GM12874 (cell line): ENCODE results near the gene ERG28.

Experiments
- TF ChIP-seq, protein P1 (sequence below): IDR thresholded peaks from 2 replicates; pipeline ENCODE4 v1.5.1; 2011; ENCODE audit warnings: low read depth, mild to moderate bottlenecking, control low read depth, low read length, moderate library complexity; ENCODE audit not compliant: insufficient read depth

Gene ERG28, protein sequence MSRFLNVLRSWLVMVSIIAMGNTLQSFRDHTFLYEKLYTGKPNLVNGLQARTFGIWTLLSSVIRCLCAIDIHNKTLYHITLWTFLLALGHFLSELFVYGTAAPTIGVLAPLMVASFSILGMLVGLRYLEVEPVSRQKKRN

DNA sequence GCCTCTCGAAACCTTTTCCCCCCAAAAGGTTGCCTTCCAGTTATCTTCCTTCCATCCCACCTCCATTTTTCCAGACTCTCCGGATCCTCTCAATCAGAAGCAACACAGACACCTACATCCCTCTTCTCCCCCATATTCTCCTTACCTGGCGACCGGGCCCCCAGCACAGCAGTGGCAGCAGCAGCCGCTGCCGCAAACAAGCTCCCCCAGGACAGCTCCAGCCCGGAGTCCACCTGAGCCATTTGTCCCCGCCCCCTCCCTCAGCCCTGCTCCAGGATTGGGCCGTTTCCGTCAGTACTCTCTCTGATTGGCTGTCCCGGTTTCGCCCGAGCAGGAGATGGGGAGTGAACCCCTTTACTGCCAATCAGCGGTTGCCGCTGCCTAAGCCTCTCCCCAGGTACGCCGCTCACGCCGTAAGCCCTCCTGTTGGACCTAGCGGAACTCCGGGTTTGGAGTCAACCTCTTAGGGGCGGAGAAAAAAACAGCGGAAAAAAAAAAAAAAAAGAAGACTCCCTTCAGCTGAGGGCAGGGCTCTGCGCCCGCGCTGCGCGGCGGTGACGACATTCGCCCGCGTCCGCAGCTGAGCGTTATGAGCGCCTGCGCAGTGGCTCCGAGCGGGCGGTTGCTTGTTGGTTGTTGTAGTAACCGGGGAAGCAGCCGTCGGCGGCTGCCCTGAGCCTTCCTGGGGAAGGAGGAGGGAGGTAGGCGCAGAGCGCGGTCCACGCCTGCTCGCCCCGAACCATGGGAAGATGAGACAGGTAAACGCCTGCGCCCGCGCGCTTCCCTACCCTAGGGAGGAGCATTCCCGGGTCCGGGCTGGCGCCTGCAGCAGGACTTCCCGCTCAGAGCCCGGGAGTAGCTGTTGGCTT is at the start of gene ERG28, which contains the start of gene TTLL5:
TSS of gene ERG28 (minus strand) at position 247 of the 869 bp plus-strand sequence. CDS start 3,374 bp downstream, outside the sequence.
TSS of gene TTLL5 (plus strand) at position 617 of the 869 bp plus-strand sequence. CDS start 1,904 bp downstream, outside the sequence.
- TF ChIP-seq, protein P1, sequence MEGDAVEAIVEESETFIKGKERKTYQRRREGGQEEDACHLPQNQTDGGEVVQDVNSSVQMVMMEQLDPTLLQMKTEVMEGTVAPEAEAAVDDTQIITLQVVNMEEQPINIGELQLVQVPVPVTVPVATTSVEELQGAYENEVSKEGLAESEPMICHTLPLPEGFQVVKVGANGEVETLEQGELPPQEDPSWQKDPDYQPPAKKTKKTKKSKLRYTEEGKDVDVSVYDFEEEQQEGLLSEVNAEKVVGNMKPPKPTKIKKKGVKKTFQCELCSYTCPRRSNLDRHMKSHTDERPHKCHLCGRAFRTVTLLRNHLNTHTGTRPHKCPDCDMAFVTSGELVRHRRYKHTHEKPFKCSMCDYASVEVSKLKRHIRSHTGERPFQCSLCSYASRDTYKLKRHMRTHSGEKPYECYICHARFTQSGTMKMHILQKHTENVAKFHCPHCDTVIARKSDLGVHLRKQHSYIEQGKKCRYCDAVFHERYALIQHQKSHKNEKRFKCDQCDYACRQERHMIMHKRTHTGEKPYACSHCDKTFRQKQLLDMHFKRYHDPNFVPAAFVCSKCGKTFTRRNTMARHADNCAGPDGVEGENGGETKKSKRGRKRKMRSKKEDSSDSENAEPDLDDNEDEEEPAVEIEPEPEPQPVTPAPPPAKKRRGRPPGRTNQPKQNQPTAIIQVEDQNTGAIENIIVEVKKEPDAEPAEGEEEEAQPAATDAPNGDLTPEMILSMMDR, result no peak

DNA sequence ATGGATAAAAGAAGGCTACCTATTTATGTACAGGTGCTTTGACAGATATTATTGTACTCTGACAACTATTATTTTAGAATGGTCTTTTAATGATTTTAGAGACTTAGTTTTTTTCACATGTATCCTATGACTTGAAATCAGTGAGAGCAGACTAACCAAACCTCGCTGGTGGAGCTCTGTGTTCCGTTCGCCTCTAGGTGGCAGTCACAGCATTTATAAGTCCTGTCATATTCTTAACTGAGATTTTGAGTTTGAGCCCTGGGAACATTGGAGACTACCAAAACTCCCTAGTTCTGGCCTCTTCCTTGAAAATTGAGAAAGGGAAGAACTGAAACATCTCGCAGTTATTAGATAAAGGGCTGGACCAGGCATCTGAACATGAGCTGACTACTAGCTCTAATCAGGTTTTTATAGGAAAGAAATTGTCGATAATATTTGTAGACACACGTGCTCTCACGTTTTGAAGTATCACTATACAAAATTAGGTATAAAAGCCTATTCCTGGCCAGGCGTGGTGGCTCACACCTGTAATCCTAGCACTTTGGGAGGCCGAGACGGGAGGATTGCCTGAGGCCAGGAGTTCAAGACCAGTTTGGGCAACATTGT is 48.6 kb upstream of the ERG28 start:
- TF ChIP-seq, protein P1, result peak; percentile 60

DNA sequence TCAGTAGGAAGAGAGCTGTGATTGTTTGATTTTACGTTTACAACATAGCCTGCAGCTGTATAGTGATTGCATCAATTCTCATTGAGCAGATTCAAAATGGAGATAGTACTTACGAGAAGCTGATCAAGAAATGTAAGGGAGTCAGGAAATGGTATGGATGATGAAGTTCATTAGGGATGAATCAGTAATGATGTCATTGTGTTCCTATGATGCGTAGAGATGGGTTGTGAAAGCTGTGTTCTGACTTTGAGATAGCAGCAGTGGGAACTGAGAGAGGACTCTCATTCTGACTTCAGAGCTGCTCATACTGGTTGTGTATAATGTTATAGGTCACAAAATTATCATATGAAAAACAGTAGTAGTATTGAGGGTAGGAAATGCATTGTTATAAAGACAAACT is 44.3 kb upstream of the ERG28 start:
- TF ChIP-seq, protein P1, result no peak

DNA sequence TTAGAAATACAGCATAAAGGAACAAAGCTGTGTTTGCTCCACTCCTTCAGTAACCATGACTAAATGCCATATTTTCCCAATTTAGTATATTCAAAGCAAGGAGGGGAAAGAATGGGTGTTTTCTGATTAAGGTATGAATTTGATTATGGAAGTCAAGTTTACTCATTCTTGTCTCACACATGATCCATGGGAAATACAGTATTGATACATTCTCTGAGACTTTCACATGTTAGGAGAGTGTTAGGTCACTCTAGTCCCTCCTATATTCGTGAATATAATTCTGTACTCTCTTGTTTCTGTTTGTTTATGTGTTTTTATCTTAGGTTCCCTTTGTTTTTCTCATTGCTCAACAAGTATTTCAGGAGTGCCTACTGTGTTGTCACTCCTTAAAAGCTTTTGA is 42.8 kb upstream of the ERG28 start:
- TF ChIP-seq, protein P1, result no peak

DNA sequence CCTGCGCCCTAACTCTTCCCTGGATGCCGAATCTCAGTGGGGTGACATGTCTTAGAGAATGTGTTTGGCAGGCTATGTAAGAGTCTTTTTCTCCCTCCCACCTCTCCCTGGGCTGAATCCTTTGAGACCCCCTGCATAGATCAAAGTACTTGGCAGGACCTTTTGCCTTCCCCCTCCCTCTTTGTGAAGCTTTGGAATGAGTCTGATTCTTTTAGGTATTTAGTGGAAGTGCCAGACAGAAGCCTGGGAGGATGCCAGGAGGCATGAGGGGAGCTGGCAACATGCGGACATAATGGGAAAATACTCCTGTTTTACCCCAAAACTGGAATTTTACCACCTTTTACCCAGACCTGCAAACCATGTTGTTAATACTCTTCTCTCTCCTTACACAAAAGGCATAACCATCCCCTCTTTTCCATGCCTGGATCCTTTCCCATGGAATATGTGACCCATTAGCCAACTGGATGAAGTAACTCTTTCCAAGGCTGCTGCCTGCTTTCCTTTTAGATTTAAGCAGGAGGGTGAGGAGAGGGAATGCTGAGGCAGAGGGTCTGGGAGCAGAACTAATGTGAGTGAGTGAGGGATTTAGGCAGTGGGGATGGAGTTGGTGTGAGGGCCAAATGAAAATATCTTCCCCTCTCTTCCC is 42.1 kb upstream of the ERG28 start:
- TF ChIP-seq, protein P1, result no peak

DNA sequence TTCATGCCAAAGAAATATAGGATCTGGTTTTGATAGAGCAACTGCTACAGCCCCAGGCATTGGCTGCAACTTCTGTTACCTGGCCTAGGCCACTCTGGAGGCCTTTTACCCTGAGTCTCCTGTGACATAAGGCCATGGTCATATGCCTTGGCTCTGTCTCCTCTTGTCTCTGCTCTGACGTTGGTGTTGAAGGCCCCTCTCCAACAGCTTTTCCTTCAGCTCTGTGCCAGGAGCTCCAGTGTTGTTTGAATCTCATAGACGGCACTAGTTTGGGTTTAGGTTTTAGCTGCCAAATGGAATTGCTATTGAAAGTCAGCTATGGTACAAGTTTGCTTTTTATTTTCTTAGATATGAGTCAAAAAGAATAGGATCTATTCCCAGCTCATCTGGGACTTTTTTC is 41.4 kb upstream of the ERG28 start:
- TF ChIP-seq, protein P1, result no peak

DNA sequence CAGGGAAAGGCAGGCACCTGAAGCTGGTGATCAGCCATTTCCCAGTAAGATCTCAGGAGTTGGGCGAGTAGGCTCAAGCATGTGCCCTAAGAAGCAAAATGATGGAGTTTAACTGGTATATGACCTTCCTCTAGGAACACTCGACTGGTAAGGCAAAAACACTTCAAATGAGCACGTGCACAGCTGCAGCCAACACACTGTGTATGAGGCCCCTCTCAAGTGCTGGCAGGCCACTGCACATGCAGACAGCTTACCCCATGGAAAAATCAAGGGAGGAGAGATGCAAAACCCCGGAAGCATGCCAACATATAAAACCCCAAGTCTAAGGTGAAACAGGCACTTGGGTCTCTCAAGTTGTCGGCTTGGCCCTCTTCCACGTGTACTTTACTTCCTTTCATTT is 39.6 kb upstream of the ERG28 start:
- TF ChIP-seq, protein P1, result no peak
